GM23338 (cell line): ENCODE results near the gene BDH1.

Source experiments
- CREB1 ChIP-seq: fragments of 250-450 bp; sonication (Bioruptor Pico); IDR thresholded peaks from 2 replicates; pipeline ENCODE4 v1.5.0; 2020; ENCODE audit warnings: low read depth, mild to moderate bottlenecking, moderate library complexity
- CTCF ChIP-seq, 2 experiments: fragments of 200-600 bp in 1 of 2; sonication (generic) in 1 of 2; conservative IDR thresholded peaks; 2 replicates each; pipeline versions ENCODE4 v1.5.1 to v1.6.1; 2016 to 2017; ENCODE audit warnings: antibody characterized with exemption in 2 of 2, low read depth in 2 of 2, mild to moderate bottlenecking in 2 of 2, moderate library complexity in 1 of 2
- EZH2 ChIP-seq: fragments of 200-600 bp; sonication (generic); IDR thresholded peaks from one replicate; pipeline ENCODE4 v1.8.0; 2017; ENCODE audit warnings: antibody characterized with exemption, mild to moderate bottlenecking, low read depth; ENCODE audit not compliant: unreplicated experiment
- EZH2phosphoT487 ChIP-seq: fragments of 200-600 bp; sonication (generic); IDR thresholded peaks from one replicate; pipeline ENCODE4 v1.8.1; 2018; ENCODE audit warnings: antibody characterized with exemption; ENCODE audit not compliant: unreplicated experiment
- JUNB ChIP-seq: IDR thresholded peaks from one replicate; pipeline ENCODE4 v1.6.1; 2016; ENCODE audit warnings: antibody characterized with exemption; ENCODE audit not compliant: unreplicated experiment
- NANOG ChIP-seq: IDR thresholded peaks from 2 replicates; pipeline ENCODE4 v1.6.1; 2016; ENCODE audit warnings: antibody characterized with exemption, borderline replicate concordance
- POLR2AphosphoS5 ChIP-seq: IDR thresholded peaks from 2 replicates; pipeline ENCODE4 v1.6.1; 2016; ENCODE audit warnings: antibody characterized with exemption, low read depth
- REST ChIP-seq: IDR thresholded peaks from one replicate; pipeline ENCODE4 v1.6.1; 2018; ENCODE audit warnings: antibody characterized with exemption; ENCODE audit not compliant: unreplicated experiment
- STAT1 ChIP-seq: IDR thresholded peaks from one replicate; pipeline ENCODE4 v1.6.1; 2016; ENCODE audit warnings: antibody characterized with exemption; ENCODE audit not compliant: unreplicated experiment
- ZNF114 ChIP-seq: fragments of 250-450 bp; sonication (Bioruptor Pico); IDR thresholded peaks from 2 replicates; pipeline ENCODE4 v1.5.0; 2020; ENCODE audit warnings: mild to moderate bottlenecking, moderate library complexity
- ZNF331 ChIP-seq: fragments of 250-450 bp; sonication (Bioruptor Pico); IDR thresholded peaks from 2 replicates; pipeline ENCODE4 v1.5.0; 2020; ENCODE audit warnings: low read depth, mild to moderate bottlenecking, moderate library complexity
- TF ChIP-seq, protein P1 (sequence below): IDR thresholded peaks from 2 replicates; pipeline ENCODE4 v1.6.1; 2016; ENCODE audit warnings: antibody characterized with exemption

GRCh38 chr3:197503652-197504051, 52.1 kb downstream of the BDH1 start:
- TF ChIP-seq CTCF (conservative IDR thresholded peaks at IDR 0.05; ENCODE audit: low read depth in 2 of 2) (no peak), POLR2AphosphoS5 (no peak), REST (no peak), CREB1 (CRISPR knock-in tag) (no peak), EZH2phosphoT487 (no peak), STAT1 (no peak), NANOG (no peak), EZH2 (no peak), JUNB (no peak), ZNF114 (no peak), ZNF331 (no peak)
- TF ChIP-seq, protein P1, sequence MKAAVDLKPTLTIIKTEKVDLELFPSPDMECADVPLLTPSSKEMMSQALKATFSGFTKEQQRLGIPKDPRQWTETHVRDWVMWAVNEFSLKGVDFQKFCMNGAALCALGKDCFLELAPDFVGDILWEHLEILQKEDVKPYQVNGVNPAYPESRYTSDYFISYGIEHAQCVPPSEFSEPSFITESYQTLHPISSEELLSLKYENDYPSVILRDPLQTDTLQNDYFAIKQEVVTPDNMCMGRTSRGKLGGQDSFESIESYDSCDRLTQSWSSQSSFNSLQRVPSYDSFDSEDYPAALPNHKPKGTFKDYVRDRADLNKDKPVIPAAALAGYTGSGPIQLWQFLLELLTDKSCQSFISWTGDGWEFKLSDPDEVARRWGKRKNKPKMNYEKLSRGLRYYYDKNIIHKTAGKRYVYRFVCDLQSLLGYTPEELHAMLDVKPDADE, result no peak
